ENCODE data around the gene HNRNPU. TPM values are rescaled to one million over a fixed set of nuclear protein-coding genes. Genes with fewer than 3 reads are reported as not detected.
A peak's percentile ranks its signal among the peaks of the same experiment; 100 is the strongest.

Gene HNRNPU
- total RNA-seq, 2 experiments from 2014 or later, result 521 to 532 TPM

DNA sequence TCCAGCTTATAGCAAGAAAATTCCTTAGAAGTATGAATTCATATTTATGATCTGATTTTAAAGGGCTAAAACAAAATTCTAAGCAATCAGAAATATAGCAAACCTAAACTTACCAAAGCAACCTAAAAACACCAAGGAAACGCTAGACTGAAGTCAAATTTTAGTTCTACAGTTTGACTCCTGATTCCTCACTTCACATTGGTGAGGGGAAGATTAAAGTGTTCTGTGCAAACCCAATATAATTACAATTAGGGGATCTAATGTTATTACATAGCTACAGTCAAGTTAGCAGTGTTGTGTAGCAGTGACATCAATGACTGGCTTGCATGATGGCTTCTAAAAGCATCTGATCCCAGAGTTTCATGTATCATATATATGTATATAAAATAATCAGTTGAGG lies 11.6 kb downstream of the HNRNPU start:
- ATAC-seq (no peak), DNase-seq (no peak)
- CTCF ChIA-PET, result interaction anchor here (1.2 to 2.4 kb wide), 2 partner anchors 9 to 16 kb away, joined by 7 to 10 read pairs; no protein-coding TSS in a partner anchor
- H3K4me1 Mint-ChIP-seq, result peaks cover 78% of the 10 kb centered on the region
- H3K27ac Mint-ChIP-seq, result no peak overlapping the region
- POLR2A ChIA-PET, result interaction anchor here (1.4 to 1.6 kb wide), 2 partner anchors 13 to 17 kb away, joined by 4 to 5 read pairs; no protein-coding TSS in a partner anchor
- H3K9me3 Mint-ChIP-seq (ENCODE audit: low read depth), result no peaks in the 10 kb centered on the region
- H3K27me3 Mint-ChIP-seq, result no peaks in the 10 kb centered on the region
- no peak overlapping the region for H3K4me3 Mint-ChIP-seq
- intact Hi-C loops (cut with DNase I, micrococcal nuclease), result loop anchor here in 1 of 2 experiments (1.0 kb wide), 1 partner anchor 10 kb away; no protein-coding TSS in a partner anchor
- peaks cover 82% of the 10 kb centered on the region for H3K36me3 Mint-ChIP-seq (ENCODE audit: low read depth)

DNA sequence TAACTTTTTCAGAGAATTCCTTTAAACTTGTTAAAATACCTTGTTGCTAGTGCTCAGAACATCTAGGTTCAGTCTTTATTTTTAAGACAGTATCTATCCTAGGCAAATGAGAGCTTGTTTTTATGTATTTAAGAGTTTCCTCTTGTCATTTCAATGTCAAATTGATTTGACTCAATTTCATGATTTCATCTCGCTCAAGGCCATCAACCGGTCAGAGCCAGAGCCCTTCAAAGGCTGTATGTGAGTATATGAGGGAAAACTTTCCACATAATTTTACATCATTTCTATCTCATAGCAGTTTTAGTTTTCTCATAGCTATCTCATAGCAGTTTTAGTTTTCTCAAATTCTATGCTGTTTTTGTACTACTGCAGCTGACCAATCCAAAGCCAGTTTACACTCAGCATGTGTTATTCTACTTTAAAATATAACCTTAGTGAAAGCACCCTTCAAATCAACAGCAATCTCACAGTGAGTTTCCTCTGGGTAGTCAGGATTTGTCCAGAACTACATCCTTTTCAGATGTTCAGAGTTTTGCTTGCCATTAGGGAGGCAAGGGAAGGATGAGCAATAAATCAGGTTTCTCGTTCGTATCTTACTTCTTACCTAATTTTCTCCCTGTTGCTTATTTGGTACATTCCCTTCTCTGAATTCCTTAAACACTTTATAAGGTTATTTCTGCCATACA lies 12.7 kb downstream of the HNRNPU start:
- Mint-ChIP-seq H3K4me1 (peaks cover 70% of the 10 kb centered on the region), H3K9me3 (ENCODE audit: low read depth) (no peaks in the 10 kb centered on the region), H3K36me3 (ENCODE audit: low read depth) (peaks cover 75% of the 10 kb centered on the region), H3K4me3 (no peak overlapping the region), H3K27me3 (no peaks in the 10 kb centered on the region), H3K27ac (peak overlapping the region; percentile 69)
- CTCF ChIA-PET, result interaction anchor here (1.0 to 2.6 kb wide), 4 partner anchors 10 to 15 kb away, joined by 3 to 10 read pairs (median 8); no protein-coding TSS in a partner anchor
- POLR2A ChIA-PET, result interaction anchor here (0.9 to 1.4 kb wide), 4 partner anchors 10 to 16 kb away, joined by 4 to 12 read pairs (median 6); partner anchors contain the start of gene COX20
- intact Hi-C loops (cut with DNase I, micrococcal nuclease), result loop anchor here in 1 of 2 experiments (1.0 kb wide), 1 partner anchor 11 kb away; no protein-coding TSS in a partner anchor
- peak; percentile 60 for ATAC-seq
- no peak for DNase-seq

- H3K27me3 Mint-ChIP-seq, result no peaks in the 10 kb centered on the region
- DNase-seq, result no peak
- H3K36me3 Mint-ChIP-seq (ENCODE audit: low read depth), result peaks cover 74% of the 10 kb centered on the region
- intact Hi-C loops (cut with DNase I, micrococcal nuclease), result no loop called here
- ChIA-PET CTCF (interaction anchor here (1.0 to 5.8 kb wide), 7 partner anchors 7 to 17 kb away, joined by 3 to 29 read pairs (median 8); no protein-coding TSS in a partner anchor), POLR2A (interaction anchor here (0.7 to 1.2 kb wide), 3 partner anchors 12 to 15 kb away, joined by 5 to 14 read pairs (median 6); partner anchors contain the start of gene COX20)
- H3K4me1 Mint-ChIP-seq, result peaks cover 66% of the 10 kb centered on the region
- no peak overlapping the region for H3K4me3 Mint-ChIP-seq
- H3K27ac Mint-ChIP-seq, result peak overlapping the region; percentile 55
- no peak for ATAC-seq
- no peaks in the 10 kb centered on the region for H3K9me3 Mint-ChIP-seq (ENCODE audit: low read depth)
These were observed 13.4 kb downstream of the HNRNPU start for GRCh38 chr1:244850896-244851295.

DNA sequence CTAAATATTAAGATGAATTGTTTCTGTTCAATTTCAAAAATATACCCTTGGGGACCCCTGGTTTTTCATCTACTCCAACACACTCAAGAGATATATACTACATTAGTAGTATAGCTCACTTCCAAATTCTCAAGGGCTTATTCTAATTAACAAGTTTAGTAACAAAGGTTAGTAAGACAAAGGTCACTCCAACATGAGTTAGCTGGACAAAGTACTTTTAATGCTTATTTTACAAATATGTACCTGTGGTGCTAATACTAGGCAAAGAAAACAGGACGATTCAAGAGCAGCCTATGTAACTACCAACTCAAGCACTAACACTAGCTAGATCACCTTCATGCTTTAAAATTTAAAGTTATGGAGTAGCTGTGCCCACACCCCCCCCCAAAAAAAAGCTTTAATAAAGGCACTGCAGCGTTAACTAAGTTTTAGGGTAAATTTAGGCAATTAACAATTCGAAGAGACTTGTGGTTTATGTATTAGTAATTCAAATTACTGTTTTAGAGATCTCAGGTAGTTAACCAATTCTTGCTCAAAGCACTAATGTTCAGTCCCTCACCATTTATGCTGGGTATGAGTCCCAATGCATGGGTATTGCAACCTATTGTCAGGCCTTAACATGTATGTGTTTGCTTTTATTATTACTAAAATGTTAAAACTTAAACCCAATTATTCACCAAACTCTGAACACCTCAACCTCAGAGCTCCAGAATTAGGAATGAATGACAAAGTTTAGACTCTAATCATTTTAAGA lies 14.1 kb downstream of the HNRNPU start:
- CTCF ChIA-PET, result interaction anchor here (1.4 to 5.8 kb wide), 7 partner anchors 7 to 16 kb away, joined by 3 to 29 read pairs (median 9); no protein-coding TSS in a partner anchor
- DNase-seq (no peak), ATAC-seq (no peak)
- Mint-ChIP-seq H3K4me1 (peaks cover 65% of the 10 kb centered on the region), H3K36me3 (ENCODE audit: low read depth) (peaks cover 74% of the 10 kb centered on the region), H3K27me3 (no peaks in the 10 kb centered on the region), H3K4me3 (no peak overlapping the region), H3K27ac (peak overlapping the region; percentile 55), H3K9me3 (ENCODE audit: low read depth) (no peaks in the 10 kb centered on the region)
- POLR2A ChIA-PET, result interaction anchor here (0.7 kb wide), 2 partner anchors 10 to 11 kb away, joined by 3 to 14 read pairs; no protein-coding TSS in a partner anchor
- intact Hi-C loops (cut with DNase I, micrococcal nuclease), result no loop called here

DNA sequence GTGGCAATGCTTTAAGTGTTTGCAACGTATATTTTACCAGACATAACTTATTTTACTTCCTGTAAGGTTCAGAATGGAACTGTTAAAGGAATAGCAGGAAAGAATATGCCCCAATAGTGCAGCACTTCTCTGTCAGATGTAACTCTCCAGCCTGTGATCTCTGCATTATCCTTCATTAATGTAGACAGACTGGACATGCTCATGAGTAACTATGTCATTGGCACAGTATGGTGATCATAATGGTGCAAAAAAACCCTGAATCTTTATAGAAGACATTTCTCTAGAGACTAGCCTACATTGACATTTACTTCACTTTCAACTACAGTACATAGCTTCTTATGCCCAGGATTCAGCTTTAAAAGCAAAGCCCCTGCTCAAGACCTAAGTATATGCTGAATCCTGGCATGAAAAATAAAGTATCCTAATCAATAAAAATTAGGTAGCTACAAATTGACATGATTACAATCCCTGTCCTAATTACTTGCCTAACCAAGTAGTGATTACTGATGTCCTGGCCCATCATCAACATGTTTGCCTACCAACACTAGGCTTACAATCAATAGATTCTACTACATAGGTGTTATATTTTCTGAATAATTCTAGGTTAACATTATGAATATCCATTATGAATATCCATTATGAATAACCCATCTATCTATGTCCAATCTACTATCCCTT lies 15.0 kb downstream of the HNRNPU start:
- peaks cover 72% of the 10 kb centered on the region for H3K36me3 Mint-ChIP-seq (ENCODE audit: low read depth)
- peaks cover 63% of the 10 kb centered on the region for H3K4me1 Mint-ChIP-seq

DNA sequence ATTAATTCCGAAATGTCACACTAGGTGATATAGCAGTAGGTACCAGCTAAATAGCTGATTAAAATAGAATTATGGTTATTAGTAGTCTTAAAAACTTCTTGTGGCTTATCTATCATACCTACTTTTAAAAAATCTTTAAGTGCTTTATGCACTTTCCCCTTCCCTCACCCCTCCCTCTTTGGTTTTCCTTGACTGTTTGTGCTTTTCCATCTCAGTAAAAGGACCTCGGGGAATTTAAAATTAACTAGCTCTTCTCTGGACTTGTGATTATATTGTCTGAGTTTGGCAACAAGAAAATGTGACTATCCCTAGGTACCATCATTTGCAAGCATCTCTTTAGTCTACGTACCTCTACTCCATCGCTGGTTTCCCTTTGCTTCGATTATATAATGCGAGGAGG lies 17.7 kb downstream of the HNRNPU start:
- H3K36me3 Mint-ChIP-seq (ENCODE audit: low read depth), result peaks cover 71% of the 10 kb centered on the region
- H3K9me3 Mint-ChIP-seq (ENCODE audit: low read depth), result no peaks in the 10 kb centered on the region
- intact Hi-C loops (cut with DNase I, micrococcal nuclease), result loop anchor here in 1 of 2 experiments (1.0 kb wide), 1 partner anchor 11 kb away; no protein-coding TSS in a partner anchor
- POLR2A ChIA-PET, result interaction anchor here (1.1 to 2.7 kb wide), 2 partner anchors 9 to 12 kb away, joined by 5 to 8 read pairs; no protein-coding TSS in a partner anchor
- peaks cover 54% of the 10 kb centered on the region for H3K4me1 Mint-ChIP-seq
- CTCF ChIA-PET, result interaction anchor here (1.0 to 5.8 kb wide), 3 partner anchors 10 to 14 kb away, joined by 3 to 29 read pairs (median 20); no protein-coding TSS in a partner anchor
- no peaks in the 10 kb centered on the region for H3K27me3 Mint-ChIP-seq
- H3K4me3 Mint-ChIP-seq, result no peak overlapping the region
- no peak for DNase-seq
- H3K27ac Mint-ChIP-seq, result no peak overlapping the region
- no peak for ATAC-seq

More for the DNA sequence above, 15.0 kb downstream of the HNRNPU start:
- H3K27ac Mint-ChIP-seq, result peak overlapping the region; percentile 65
- intact Hi-C loops (cut with DNase I, micrococcal nuclease), result no loop called here
- ATAC-seq (no peak), DNase-seq (no peak)
- H3K27me3 Mint-ChIP-seq, result no peaks in the 10 kb centered on the region
- no peaks in the 10 kb centered on the region for H3K9me3 Mint-ChIP-seq (ENCODE audit: low read depth)
- no peak overlapping the region for H3K4me3 Mint-ChIP-seq
- POLR2A ChIA-PET, result interaction anchor here (0.7 kb wide), 1 partner anchor 13 kb away, joined by 4 read pairs; no protein-coding TSS in a partner anchor
- CTCF ChIA-PET, result interaction anchor here (0.6 to 5.8 kb wide), 7 partner anchors 8 to 15 kb away, joined by 3 to 29 read pairs (median 8); no protein-coding TSS in a partner anchor

GRCh38 chr1:244844155-244845121 lies 19.9 kb downstream of the HNRNPU start:
- Mint-ChIP-seq H3K27ac (no peak overlapping the region), H3K4me3 (no peak overlapping the region), H3K4me1 (peaks cover 58% of the 10 kb centered on the region), H3K9me3 (ENCODE audit: low read depth) (no peaks in the 10 kb centered on the region), H3K27me3 (no peaks in the 10 kb centered on the region), H3K36me3 (ENCODE audit: low read depth) (peaks cover 77% of the 10 kb centered on the region)
- ChIA-PET CTCF (interaction anchor here (0.7 to 1.4 kb wide), 3 partner anchors 10 to 198 kb away, joined by 3 read pairs; no protein-coding TSS in a partner anchor), POLR2A (interaction anchor here (0.9 kb wide), 1 partner anchor 8 kb away, joined by 3 read pairs; no protein-coding TSS in a partner anchor)
- intact Hi-C loops (cut with DNase I, micrococcal nuclease), result no loop called here
- DNase-seq, result no peak
- ATAC-seq, result no peak

- H3K36me3 Mint-ChIP-seq (ENCODE audit: low read depth), result peaks cover 79% of the 10 kb centered on the region
- ATAC-seq (no peak), DNase-seq (no peak)
- H3K4me1 Mint-ChIP-seq, result peaks cover 64% of the 10 kb centered on the region
- ChIA-PET POLR2A (no interaction called here), CTCF (interaction anchor here (0.7 to 1.4 kb wide), 5 partner anchors 10 to 199 kb away, joined by 3 to 4 read pairs (median 4); no protein-coding TSS in a partner anchor)
- no peaks in the 10 kb centered on the region for H3K9me3 Mint-ChIP-seq (ENCODE audit: low read depth)
- no peak overlapping the region for H3K4me3 Mint-ChIP-seq
- intact Hi-C loops (cut with DNase I, micrococcal nuclease), result no loop called here
- no peaks in the 10 kb centered on the region for H3K27me3 Mint-ChIP-seq
- no peak overlapping the region for H3K27ac Mint-ChIP-seq
These were observed 21.0 kb downstream of the HNRNPU start for GRCh38 chr1:244843148-244843978.

GRCh38 chr1:244841273-244841927 lies 22.9 kb downstream of the HNRNPU start:
- ChIA-PET CTCF (interaction anchor here (0.6 to 2.1 kb wide), 5 partner anchors 9 to 201 kb away, joined by 3 to 8 read pairs (median 7); no protein-coding TSS in a partner anchor), POLR2A (interaction anchor here (0.6 kb wide), 1 partner anchor 14 kb away, joined by 3 read pairs; no protein-coding TSS in a partner anchor)
- no peak for ATAC-seq
- H3K9me3 Mint-ChIP-seq (ENCODE audit: low read depth), result no peaks in the 10 kb centered on the region
- no peak overlapping the region for H3K4me3 Mint-ChIP-seq
- no peak for DNase-seq
- peaks cover 69% of the 10 kb centered on the region for H3K4me1 Mint-ChIP-seq
- peaks cover 87% of the 10 kb centered on the region for H3K36me3 Mint-ChIP-seq (ENCODE audit: low read depth)
- H3K27me3 Mint-ChIP-seq, result no peaks in the 10 kb centered on the region
- intact Hi-C loops (cut with DNase I, micrococcal nuclease), result no loop called here
- no peak overlapping the region for H3K27ac Mint-ChIP-seq

Measured in activated CD4-positive, alpha-beta T cell treated with anti-CD3 and anti-CD28 coated beads for 36 hours (primary cell).